ENCODE results near the gene STXBP6. TPM values are rescaled to one million over a fixed set of nuclear protein-coding genes. Genes with fewer than 3 reads are reported as not detected.
"Not testable (repeated sequence)": the region's sequence is repeated elsewhere in the genome, so short reads cannot be mapped to it uniquely, and the experiment has no call there.

Gene STXBP6
- total RNA-seq, 2 donors from 2014 or later, result not detected

DNA sequence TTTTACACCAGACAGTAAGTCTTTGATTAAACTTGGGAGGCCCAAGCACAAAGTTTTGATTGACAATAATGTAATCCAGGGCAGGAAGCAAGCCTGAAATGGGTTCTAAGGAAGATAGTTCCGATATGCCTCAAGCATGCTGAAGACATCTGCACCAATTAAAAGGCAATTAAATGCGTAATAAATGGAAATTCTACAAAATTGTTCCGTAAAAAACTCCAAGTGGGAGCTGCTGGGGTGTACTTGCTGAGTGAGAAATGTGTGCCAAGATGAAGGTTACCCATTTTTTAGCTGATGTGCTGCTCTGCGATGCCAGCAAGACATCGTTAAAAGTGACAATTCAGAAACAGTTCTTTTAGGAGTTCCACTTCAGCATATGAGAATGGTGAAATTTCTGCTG, 269.7 kb downstream of the STXBP6 start:
- ATAC-seq (replicated peaks), result no peak
- H3K9me3 Mint-ChIP-seq, result no peaks in the 10 kb centered on the region
- H3K4me3 Mint-ChIP-seq, result no peak overlapping the region
- no peaks in the 10 kb centered on the region for H3K36me3 Mint-ChIP-seq (ENCODE audit: low read depth)
- no peaks in the 10 kb centered on the region for H3K4me1 Mint-ChIP-seq
- peaks cover 8% of the 10 kb centered on the region for H3K27me3 Mint-ChIP-seq
- no peak overlapping the region for H3K27ac Mint-ChIP-seq

DNA sequence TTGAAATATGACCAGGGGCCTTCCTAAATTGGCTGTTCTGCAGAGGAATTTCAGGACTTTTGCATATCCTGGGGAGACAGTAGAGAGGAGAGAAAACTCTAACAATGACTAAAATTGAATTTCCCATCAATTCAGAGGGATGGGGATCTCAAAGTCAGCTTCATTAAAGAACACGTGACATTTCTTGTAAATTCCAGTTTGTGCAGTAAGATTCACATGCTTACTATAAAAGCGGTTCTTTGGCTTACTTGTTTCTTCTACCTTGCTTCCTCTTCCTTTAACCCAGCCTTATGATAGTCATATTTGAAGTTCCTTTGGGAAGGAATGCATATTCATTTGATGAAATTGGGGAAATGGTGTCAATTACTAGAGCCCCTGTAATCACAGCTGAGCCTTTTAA, 272.3 kb downstream of the STXBP6 start:
- H3K4me1 Mint-ChIP-seq, result no peaks in the 10 kb centered on the region
- peaks cover 17% of the 10 kb centered on the region for H3K27me3 Mint-ChIP-seq
- no peaks in the 10 kb centered on the region for H3K9me3 Mint-ChIP-seq
- no peak for ATAC-seq (replicated peaks)
- no peak overlapping the region for H3K27ac Mint-ChIP-seq
- no peaks in the 10 kb centered on the region for H3K36me3 Mint-ChIP-seq (ENCODE audit: low read depth)
- H3K4me3 Mint-ChIP-seq, result no peak overlapping the region

DNA sequence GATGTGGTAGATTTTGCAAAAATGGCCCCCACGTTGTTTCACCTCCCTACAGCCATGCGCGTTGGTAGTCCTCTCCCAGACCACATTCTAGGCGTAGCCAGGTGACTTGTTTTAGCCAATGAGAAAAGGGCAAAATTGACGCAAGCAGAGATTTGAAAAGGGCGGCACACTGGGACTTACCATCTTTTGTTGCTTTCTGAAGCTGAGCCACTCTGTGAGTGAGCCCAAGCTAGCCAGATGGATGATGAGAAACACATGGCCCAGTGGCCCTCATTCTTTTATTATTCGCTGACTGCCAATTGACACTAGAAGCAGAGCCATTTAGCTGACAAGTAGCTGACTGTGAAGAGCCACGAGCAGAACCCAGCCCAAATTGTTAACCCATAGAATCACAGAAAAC, 274.0 kb downstream of the STXBP6 start:
- Mint-ChIP-seq H3K4me3 (no peak overlapping the region), H3K27me3 (peaks cover 15% of the 10 kb centered on the region), H3K4me1 (no peaks in the 10 kb centered on the region), H3K36me3 (ENCODE audit: low read depth) (no peaks in the 10 kb centered on the region), H3K9me3 (no peaks in the 10 kb centered on the region), H3K27ac (no peak overlapping the region)
- ATAC-seq (replicated peaks), result no peak

- H3K4me1 Mint-ChIP-seq, result no peaks in the 10 kb centered on the region
- H3K9me3 Mint-ChIP-seq, result no peaks in the 10 kb centered on the region
- ATAC-seq (replicated peaks), result no peak
- H3K27me3 Mint-ChIP-seq, result peaks cover 20% of the 10 kb centered on the region
- H3K4me3 Mint-ChIP-seq, result no peak overlapping the region
- no peaks in the 10 kb centered on the region for H3K36me3 Mint-ChIP-seq (ENCODE audit: low read depth)
- no peak overlapping the region for H3K27ac Mint-ChIP-seq
Measured at GRCh38 chr14:24774187-24774915, 275.6 kb downstream of the STXBP6 start.

- not testable (repeated sequence) for H3K4me1 Mint-ChIP-seq; H3K4me3 Mint-ChIP-seq; H3K27ac Mint-ChIP-seq; H3K36me3 Mint-ChIP-seq (ENCODE audit: low read depth); H3K9me3 Mint-ChIP-seq; ATAC-seq (replicated peaks)
- peaks cover 20% of the 10 kb centered on the region for H3K27me3 Mint-ChIP-seq
Measured at GRCh38 chr14:24773564-24773963, 276.4 kb downstream of the STXBP6 start.

DNA sequence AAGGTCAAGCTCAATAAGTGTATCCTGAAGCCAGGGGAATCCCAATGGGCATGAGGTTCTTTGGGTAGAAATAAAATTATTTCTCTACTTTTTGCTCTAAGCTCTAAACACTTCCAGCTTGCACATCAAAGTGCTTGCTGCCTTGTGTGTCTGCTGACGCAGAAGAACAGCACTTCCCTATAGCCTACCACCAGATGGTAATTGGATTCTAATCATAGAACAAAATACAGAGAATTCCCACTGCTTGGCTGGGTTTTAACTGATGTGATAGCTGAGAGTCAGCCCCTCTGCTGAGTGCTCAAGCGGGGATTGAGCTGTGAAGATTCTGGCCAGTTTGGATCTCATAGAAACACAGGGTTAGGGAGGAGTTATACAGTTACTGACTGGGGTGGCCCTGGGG, 283.5 kb downstream of the STXBP6 start:
- ATAC-seq (replicated peaks), result no peak

GRCh38 chr14:24761141-24761540, 288.8 kb downstream of the STXBP6 start:
- Mint-ChIP-seq H3K36me3 (ENCODE audit: low read depth) (no peaks in the 10 kb centered on the region), H3K4me1 (no peaks in the 10 kb centered on the region), H3K9me3 (no peaks in the 10 kb centered on the region), H3K27ac (no peak overlapping the region), H3K4me3 (no peak overlapping the region), H3K27me3 (peaks cover 26% of the 10 kb centered on the region)
- no peak for ATAC-seq (replicated peaks)

More for the DNA sequence above, 283.5 kb downstream of the STXBP6 start:
- Mint-ChIP-seq H3K4me1 (no peaks in the 10 kb centered on the region), H3K9me3 (no peaks in the 10 kb centered on the region), H3K4me3 (no peak overlapping the region), H3K27me3 (peaks cover 24% of the 10 kb centered on the region), H3K27ac (no peak overlapping the region), H3K36me3 (ENCODE audit: low read depth) (no peaks in the 10 kb centered on the region)

Data from activated T-helper 17 cell treated with anti-CD3 and anti-CD28 coated beads, Interleukin-2, amount 50 U/mL, for 72 hours (primary cell).